ENCODE results near the gene SLC20A1.

- TF ChIP-seq CTCF (IDR thresholded peaks at IDR 0.05; ENCODE audit: insufficient read depth, low read length, poor library complexity, severe bottlenecking) (no peak), EZH2phosphoT487 (conservative IDR thresholded peaks at IDR 0.05; ENCODE audit: low read length) (no peak)
Observed at GRCh38 chr2:112671801-112672200, 26.1 kb downstream of the SLC20A1 start.

Data from SU-DHL-6 (cell line).